HEK293 (cell line): ENCODE results near the gene SET.

Experiments
- ELK4 ChIP-seq: IDR thresholded peaks from 2 replicates; pipeline ENCODE4 v1.6.1; 2011; ENCODE audit warnings: mild to moderate bottlenecking, low read depth, low read length, borderline replicate concordance
- HIC1 ChIP-seq: fragments of 450-650 bp; formaldehyde crosslinking; IDR thresholded peaks from 2 replicates; pipeline ENCODE4 v1.5.1; 2016; ENCODE audit warnings: missing biosample characterization, missing genetic modification characterization
- HOXC10 ChIP-seq: sonication (generic); formaldehyde crosslinking; IDR thresholded peaks from 2 replicates; pipeline ENCODE4 v1.8.1; 2023; ENCODE audit warnings: mild to moderate bottlenecking, missing genetic modification reagents
- HOXD13 ChIP-seq: sonication (generic); formaldehyde crosslinking; IDR thresholded peaks from 2 replicates; pipeline ENCODE4 v1.8.0; 2022; ENCODE audit warnings: missing genetic modification reagents, borderline replicate concordance
- KLF16 ChIP-seq: fragments of 450-650 bp; formaldehyde crosslinking; IDR thresholded peaks from 2 replicates; pipeline ENCODE4 v1.5.1; 2017; ENCODE audit warnings: missing biosample characterization, missing genetic modification characterization
- PRDM2 ChIP-seq: fragments of 450-650 bp; formaldehyde crosslinking; IDR thresholded peaks from 2 replicates; pipeline ENCODE4 v1.5.1; 2016; ENCODE audit warnings: missing biosample characterization, missing genetic modification characterization, borderline replicate concordance
- REST ChIP-seq: fragments of 450-650 bp; formaldehyde crosslinking; IDR thresholded peaks from 2 replicates; pipeline ENCODE4 v1.5.1; 2016; ENCODE audit warnings: missing biosample characterization, missing genetic modification characterization
- SP2 ChIP-seq: fragments of 450-650 bp; formaldehyde crosslinking; IDR thresholded peaks from 2 replicates; pipeline ENCODE4 v1.5.1; 2016; ENCODE audit warnings: missing biosample characterization, missing genetic modification characterization
- SP7 ChIP-seq: fragments of 450-650 bp; formaldehyde crosslinking; IDR thresholded peaks from 2 replicates; pipeline ENCODE4 v1.5.1; 2016; ENCODE audit warnings: missing biosample characterization, missing genetic modification characterization
- TCF7L2 ChIP-seq: IDR thresholded peaks from 2 replicates; pipeline ENCODE4 v1.6.1; 2011; ENCODE audit warnings: low read depth, mild to moderate bottlenecking, inconsistent platforms, low read length, moderate library complexity, borderline replicate concordance
- WT1 ChIP-seq: fragments of 450-650 bp; formaldehyde crosslinking; IDR thresholded peaks from 2 replicates; pipeline ENCODE4 v1.5.1; 2016; ENCODE audit warnings: missing biosample characterization, missing genetic modification characterization
- ZBTB17 ChIP-seq: fragments of 450-650 bp; formaldehyde crosslinking; IDR thresholded peaks from 2 replicates; pipeline ENCODE4 v1.5.1; 2016; ENCODE audit warnings: missing biosample characterization, missing genetic modification characterization
- ZBTB20 ChIP-seq: fragments of 450-650 bp; formaldehyde crosslinking; IDR thresholded peaks from 2 replicates; pipeline ENCODE4 v1.5.1; 2016; ENCODE audit warnings: missing biosample characterization, missing genetic modification characterization
- ZBTB6 ChIP-seq: fragments of 450-650 bp; formaldehyde crosslinking; IDR thresholded peaks from 2 replicates; pipeline ENCODE4 v1.5.1; 2017; ENCODE audit warnings: missing biosample characterization, missing genetic modification characterization
- ZIC2 ChIP-seq: fragments of 450-650 bp; formaldehyde crosslinking; IDR thresholded peaks from 2 replicates; pipeline ENCODE4 v1.5.1; 2016; ENCODE audit warnings: missing biosample characterization, missing genetic modification characterization
- ZNF157 ChIP-seq: fragments of 450-650 bp; formaldehyde crosslinking; IDR thresholded peaks from 2 replicates; pipeline ENCODE4 v1.5.1; 2016; ENCODE audit warnings: missing biosample characterization, missing genetic modification characterization
- ZNF18 ChIP-seq: fragments of 450-650 bp; formaldehyde crosslinking; IDR thresholded peaks from 2 replicates; pipeline ENCODE4 v1.5.1; 2016; ENCODE audit warnings: missing biosample characterization, missing genetic modification characterization
- ZNF362 ChIP-seq: fragments of 450-650 bp; formaldehyde crosslinking; IDR thresholded peaks from 2 replicates; pipeline ENCODE4 v1.5.1; 2016; ENCODE audit warnings: missing biosample characterization, missing genetic modification characterization
- ZNF404 ChIP-seq: fragments of 450-650 bp; formaldehyde crosslinking; IDR thresholded peaks from 2 replicates; pipeline ENCODE4 v1.5.1; 2017; ENCODE audit warnings: missing biosample characterization, missing genetic modification characterization
- ZNF501 ChIP-seq: fragments of 450-650 bp; formaldehyde crosslinking; IDR thresholded peaks from 2 replicates; pipeline ENCODE4 v1.5.1; 2016; ENCODE audit warnings: missing biosample characterization, missing genetic modification characterization
- ZNF580 ChIP-seq: fragments of 450-650 bp; formaldehyde crosslinking; IDR thresholded peaks from 2 replicates; pipeline ENCODE4 v1.5.1; 2016; ENCODE audit warnings: missing biosample characterization, missing genetic modification characterization
- ZNF623 ChIP-seq: fragments of 450-650 bp; formaldehyde crosslinking; IDR thresholded peaks from 2 replicates; pipeline ENCODE4 v1.5.1; 2016; ENCODE audit warnings: missing biosample characterization, missing genetic modification characterization

The SET gene

GRCh38 chr9:128702949-128703615, 14.1 kb downstream of the SET start (continued):
- TF ChIP-seq PRDM2 (tag by site-specific recombination) (no peak), ZNF501 (peak; percentile 69; the same call in 1 of the 2 replicates), ZNF362 (no peak), HOXD13 (0 out of 2 replicates have a peak, but pooled peaks have one; percentile 20), ZIC2 (tag by site-specific recombination) (peak; percentile 95), KLF16 (tag by site-specific recombination) (no peak), ZBTB17 (tag by site-specific recombination) (peak; percentile 51), ZNF404 (tag by site-specific recombination) (no peak), ELK4 (no peak), HIC1 (tag by site-specific recombination) (peak; percentile 84), SP7 (tag by site-specific recombination) (peak; percentile 71; the same call in 1 of the 2 replicates), HOXC10 (CRISPR knock-in tag) (no peak), SP2 (tag by site-specific recombination) (peak; percentile 40), ZBTB20 (tag by site-specific recombination) (peak; percentile 94), ZNF623 (tag by site-specific recombination) (0 out of 2 replicates have a peak, but pooled peaks have one; percentile 8), WT1 (tag by site-specific recombination) (peak; percentile 64; the same call in 1 of the 2 replicates), ZBTB6 (tag by site-specific recombination) (no peak; the same call in 1 of the 2 replicates), ZNF157 (no peak), ZNF18 (no peak), ZNF580 (tag by site-specific recombination) (no peak), REST (tag by site-specific recombination) (no peak), TCF7L2 (no peak)
